Measurements from ENCODE around the gene IFITM1.
"Not testable (repeated sequence)": the region's sequence is repeated elsewhere in the genome, so short reads cannot be mapped to it uniquely, and the experiment has no call there.

The IFITM1 gene

GRCh38 chr11:344836-345578 lies 31.2 kb downstream of the IFITM1 start:
- DNase-seq (ENCODE audit: low read depth in 2 of 2), result no peak

- DNase-seq (ENCODE audit: low read depth in 2 of 2), result no peak
These were observed 32.7 kb downstream of the IFITM1 start for GRCh38 chr11:346529-346928.

DNA sequence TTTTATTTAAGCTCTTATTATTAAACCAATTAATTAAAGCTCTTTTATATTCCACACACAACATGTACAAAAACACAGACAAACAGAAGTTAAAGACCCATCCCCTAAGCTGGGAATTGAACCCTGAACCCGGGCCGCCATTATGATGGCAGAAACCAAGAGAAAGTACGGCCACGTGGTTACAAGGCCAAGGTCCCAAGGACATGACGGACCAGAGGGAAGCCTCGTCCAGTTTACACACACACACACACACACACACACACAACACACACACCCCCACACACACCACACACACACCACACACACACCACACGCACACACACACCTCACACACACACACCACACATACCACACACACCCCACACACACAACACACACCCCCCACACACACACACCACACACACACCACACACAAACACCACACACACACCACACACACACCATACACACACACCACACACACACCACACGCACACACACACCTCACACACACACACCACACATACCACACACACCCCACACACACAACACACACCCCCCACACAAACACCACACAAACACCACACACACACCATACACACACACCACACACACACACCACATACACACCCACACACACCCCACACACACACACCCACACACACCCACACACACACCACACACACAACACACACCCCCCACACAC lies 35.6 kb downstream of the IFITM1 start:
- DNase-seq (ENCODE audit: low read depth in 2 of 2), result not testable (repeated sequence)

DNA sequence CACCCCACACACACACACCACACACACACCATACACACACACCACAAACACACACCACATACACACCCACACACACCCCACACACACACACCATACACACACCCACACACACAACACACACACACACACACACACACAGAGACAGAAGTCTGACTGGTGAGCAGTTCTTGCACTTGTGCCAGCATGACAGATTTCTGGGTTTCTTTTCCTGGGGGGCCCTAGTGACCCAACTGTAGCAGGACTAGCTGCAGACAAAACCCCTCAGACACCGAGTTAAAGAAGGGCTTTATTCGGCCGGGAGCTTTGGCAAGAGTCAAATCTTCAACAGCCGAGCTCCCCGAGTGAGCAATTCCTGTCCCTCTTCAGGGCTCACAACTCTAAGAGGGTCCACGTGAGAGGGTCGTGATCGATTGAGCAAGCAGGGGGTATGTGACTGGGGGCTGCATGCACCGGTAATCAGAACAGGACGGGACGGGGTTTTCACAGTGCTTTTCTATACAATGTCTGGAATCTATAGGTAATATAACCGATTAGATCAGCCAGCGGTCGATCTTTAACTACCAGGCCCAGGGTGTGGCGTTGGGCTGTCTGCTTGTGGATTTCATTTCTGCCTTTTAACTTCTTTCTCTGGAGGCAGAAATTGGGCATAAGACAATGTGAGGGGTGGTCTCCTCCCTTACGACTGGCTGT lies 36.3 kb downstream of the IFITM1 start:
- not testable (repeated sequence) for DNase-seq (ENCODE audit: low read depth in 2 of 2)

DNA sequence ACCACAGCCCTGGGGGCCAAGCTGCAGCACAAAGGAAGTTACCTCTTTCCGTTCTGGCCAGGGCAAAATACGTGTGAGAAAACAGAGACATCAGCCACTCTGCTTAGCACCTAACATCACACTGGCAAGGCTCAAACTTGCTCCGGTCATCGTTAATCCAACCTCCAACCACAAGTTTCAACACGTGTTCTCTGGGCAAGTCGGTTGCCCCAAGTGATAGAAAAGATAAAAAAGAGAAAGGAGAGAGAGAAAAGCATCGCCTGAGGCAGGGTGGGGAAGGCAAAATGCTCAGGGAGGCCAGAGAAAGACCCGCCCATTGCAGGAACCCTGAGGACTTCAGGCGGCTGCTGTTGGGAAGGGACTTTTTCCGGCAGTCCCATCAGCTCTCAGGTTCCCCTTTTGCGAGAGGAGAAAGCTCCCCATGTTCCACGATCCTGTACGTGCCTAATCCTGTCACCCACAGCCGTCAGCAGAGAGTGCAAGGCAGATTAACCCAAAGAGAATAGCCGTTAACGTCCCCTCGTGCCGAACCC lies 36.9 kb downstream of the IFITM1 start:
- no peak for DNase-seq (ENCODE audit: low read depth in 2 of 2)

GRCh38 chr11:351411-351810 lies 37.6 kb downstream of the IFITM1 start:
- no peak for DNase-seq (ENCODE audit: low read depth in 2 of 2)

GRCh38 chr11:352456-353031 lies 38.7 kb downstream of the IFITM1 start:
- no peak for DNase-seq (ENCODE audit: low read depth in 2 of 2)

GRCh38 chr11:353179-353873 lies 39.5 kb downstream of the IFITM1 start:
- DNase-seq (ENCODE audit: low read depth in 2 of 2), result peak in 1 of 2 experiments; percentile 38

DNA sequence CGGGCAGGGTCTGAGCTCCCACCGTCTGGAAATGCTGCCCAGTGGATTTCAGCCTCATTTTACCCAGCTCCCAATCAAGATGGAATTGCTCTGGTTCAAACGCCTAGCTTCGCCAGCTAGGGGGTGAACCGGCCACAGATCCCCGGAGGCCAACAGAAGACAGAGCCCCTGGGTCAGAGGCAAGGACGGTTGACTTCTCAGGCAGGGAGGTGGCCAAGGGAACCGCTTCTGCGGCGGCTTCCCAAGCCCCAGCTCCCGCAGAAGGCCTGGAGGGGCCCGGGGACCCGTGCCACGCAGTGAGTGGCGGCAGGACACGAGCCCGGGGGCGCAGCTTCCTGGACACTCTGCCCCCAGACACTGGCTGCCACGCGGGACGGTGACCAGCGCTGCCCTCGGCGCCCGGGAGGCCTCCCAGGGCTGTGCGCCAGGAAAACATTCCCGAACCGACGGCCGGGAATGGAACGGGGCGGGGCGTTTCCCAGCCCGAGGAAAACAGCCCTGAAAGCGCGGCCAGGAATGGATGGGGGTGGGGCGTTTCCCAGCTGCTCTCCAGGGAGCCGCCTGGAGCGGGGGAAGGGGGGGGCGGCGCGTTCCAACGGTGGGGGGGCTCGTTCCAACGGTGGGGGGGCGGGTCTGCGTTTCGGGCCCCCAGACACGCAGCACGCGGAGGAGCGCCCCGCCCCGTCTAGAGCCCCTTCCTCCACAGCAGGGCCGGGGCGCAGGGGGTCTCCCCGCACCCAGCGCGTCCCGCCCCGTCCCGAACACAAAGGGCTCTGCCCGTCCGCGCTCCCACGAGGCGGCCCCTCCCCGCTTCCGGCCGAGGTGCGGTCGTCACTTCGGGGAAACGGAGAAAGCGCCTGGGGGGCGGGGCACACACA lies 42.0 kb downstream of the IFITM1 start:
- DNase-seq (ENCODE audit: low read depth in 2 of 2), result peak; percentile 98

DNA sequence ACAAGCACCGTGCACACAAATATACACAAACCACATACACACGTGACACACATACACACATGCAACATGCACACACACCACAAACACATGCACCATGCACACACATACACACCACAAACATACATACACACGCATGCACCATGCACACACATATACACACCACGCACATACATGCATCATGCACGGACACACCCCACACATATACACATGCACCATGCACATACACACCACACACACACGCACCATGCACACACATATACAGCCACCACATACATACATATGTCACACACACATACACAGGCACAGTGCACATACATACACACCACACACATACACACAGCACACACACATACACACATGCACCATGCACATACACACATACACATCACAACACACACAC lies 42.8 kb downstream of the IFITM1 start:
- DNase-seq (ENCODE audit: low read depth in 2 of 2), result no peak

- DNase-seq (ENCODE audit: low read depth in 2 of 2), result no peak
These were observed 43.7 kb downstream of the IFITM1 start for GRCh38 chr11:357582-357981.

DNA sequence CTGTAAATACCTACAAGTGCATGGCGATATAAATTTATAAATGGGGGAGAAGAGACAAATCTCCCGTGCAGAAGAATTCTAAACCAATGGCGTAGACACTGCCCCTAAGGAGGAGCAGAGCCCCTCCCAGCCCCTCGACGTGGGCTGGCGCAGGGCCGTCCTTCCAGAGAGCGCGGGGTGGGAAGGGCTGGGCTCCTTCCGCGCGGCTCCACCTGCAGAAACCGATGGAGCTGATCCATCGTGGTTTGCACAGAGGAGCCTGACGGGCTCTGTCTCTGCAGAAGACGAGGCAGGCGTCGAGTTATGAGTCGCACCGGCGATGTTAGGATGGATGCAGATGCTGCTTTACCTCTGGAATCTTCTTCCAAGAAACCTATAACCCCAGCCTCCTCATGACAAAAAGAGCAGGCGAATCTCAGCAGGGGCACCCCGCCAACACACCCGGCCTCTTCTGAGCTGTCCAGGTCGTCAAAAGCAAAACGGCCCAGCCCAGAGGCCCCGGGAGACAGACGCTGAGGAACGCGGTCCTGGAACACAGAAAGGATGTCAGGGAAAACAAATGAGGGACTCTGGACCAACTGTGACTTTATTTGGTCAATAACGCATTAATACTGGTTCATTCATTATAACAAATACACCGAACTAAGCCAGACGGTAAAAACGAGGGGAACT lies 44.4 kb downstream of the IFITM1 start:
- DNase-seq (ENCODE audit: low read depth in 2 of 2), result no peak

GRCh38 chr11:359181-359714 lies 45.4 kb downstream of the IFITM1 start:
- no peak for DNase-seq (ENCODE audit: low read depth in 2 of 2)

GRCh38 chr11:360326-361280 lies 46.8 kb downstream of the IFITM1 start:
- DNase-seq (ENCODE audit: low read depth in 2 of 2), result no peak

DNA sequence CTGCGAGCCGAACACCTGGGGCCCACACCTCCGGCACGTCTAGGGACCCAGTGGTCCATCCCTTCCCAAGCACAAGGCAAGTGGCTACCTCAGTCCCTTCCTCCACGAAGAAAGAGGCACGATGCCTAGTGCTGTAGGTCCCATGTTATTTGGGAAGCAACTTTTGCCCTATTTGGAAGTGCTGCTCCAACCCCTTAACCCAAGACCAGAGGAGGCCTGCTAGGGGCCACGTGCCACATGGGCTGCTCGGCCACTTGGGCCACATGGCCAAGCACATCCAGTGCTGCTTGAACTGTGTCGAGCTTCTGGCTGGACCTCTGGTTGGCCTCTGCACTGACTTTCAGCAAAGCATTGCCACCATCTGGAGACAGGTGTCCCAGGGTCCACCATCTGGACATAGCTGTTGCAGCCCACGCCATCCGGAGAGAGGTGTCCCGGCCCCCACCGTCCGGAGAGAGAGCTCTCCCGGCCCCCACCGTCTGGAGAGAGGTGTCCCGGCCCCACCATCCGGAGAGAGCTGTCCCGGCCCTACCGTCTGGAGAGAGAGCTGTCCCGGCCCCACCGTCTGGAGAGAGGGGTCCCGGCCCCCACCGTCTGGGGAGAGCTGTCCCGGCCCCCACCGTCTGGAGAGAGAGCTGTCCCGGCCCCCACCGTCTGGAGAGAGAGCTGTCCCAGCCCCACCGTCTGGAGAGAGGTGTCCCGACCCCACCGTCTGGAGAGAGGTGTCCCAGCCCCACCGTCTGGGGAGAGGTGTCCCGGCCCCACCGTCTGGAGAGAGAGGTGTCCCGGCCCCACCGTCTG lies 49.0 kb downstream of the IFITM1 start:
- no peak for DNase-seq (ENCODE audit: low read depth in 2 of 2)

- DNase-seq (ENCODE audit: low read depth in 2 of 2), result not testable (repeated sequence)
These were observed 49.6 kb downstream of the IFITM1 start for GRCh38 chr11:363443-363805.

GRCh38 chr11:363948-364761 lies 50.3 kb downstream of the IFITM1 start:
- DNase-seq (ENCODE audit: low read depth in 2 of 2), result no peak

All from fibroblast of skin of left biceps (primary cell).